HepG2 (cell line): ENCODE measurements around the gene RSF1. TPM values are rescaled to one million over a fixed set of nuclear protein-coding genes. Genes with fewer than 3 reads are reported as not detected.

ENCODE experiments used
- ATAC-seq: fragments of 200-7000 bp; cut with Tn5 transposase; 3 replicates; pipeline ENCODE4 v1.9.1; 2020; ENCODE audit warnings: mild to moderate bottlenecking, moderate library complexity
- BruUV-seq: library from RNA; stranded (reverse); fragments of 400-500 nt; replicated peaks from 2 replicates; lab custom pipeline; 2021; lab: Mats Ljungman, UMichigan
- CTCF ChIA-PET: fragments of 300-600 bp; formaldehyde crosslinking; extraction: SDS; loops from one replicate; lab custom pipeline; 2021; ENCODE audit warnings: low total read pairs, inconsistent platforms, low intra/inter-chr PET ratio; lab: Yijun Ruan, JAX
- POLR2A ChIA-PET: fragments of 350-600 bp; sonication (Branson Sonifier 250); formaldehyde crosslinking; loops from one replicate; lab custom pipeline; 2020; ENCODE audit warnings: antibody characterized with exemption, inconsistent platforms; lab: Yijun Ruan, JAX
- DNase-seq: peaks from one replicate; pipeline ENCODE4 v3.0.0-alpha.2; 2015; ENCODE audit warnings: low spot score
- FAIRE-seq: peaks from 3 replicates; lab custom pipeline; 2011; peaks lifted over from hg19 to GRCh38; lab: Jason Lieb, UNC
- H2AFZ ChIP-seq: one replicate; pipeline ENCODE4 v1.6.1; 2011; ENCODE audit warnings: low read length, inconsistent platforms
- H3K27ac ChIP-seq: fragments of 300-600 bp; 3 replicates; pipeline ENCODE4 v1.8.0; 2011; ENCODE audit warnings: mixed run types, mild to moderate bottlenecking, mixed read lengths, low read length, inconsistent platforms; ENCODE audit not compliant: insufficient read depth; ENCODE audit errors: extremely low read length
- H3K27me3 ChIP-seq, 2 experiments: fragments of 200-600 bp in 1 of 2; 2 replicates in 1 of 2; 3 replicates in 1 of 2; pipeline versions ENCODE4 v1.6.0 to v1.8.0; 2011; ENCODE audit warnings: low read length in 2 of 2, mild to moderate bottlenecking in 2 of 2, moderate library complexity in 2 of 2, inconsistent platforms in 1 of 2; ENCODE audit not compliant: insufficient read depth in 2 of 2, control insufficient read depth in 1 of 2
- H3K36me3 ChIP-seq, 2 experiments: fragments of 200-600 bp in 1 of 2; replicated peaks in 1 of 2; 2 replicates in 1 of 2; 3 replicates in 1 of 2; pipeline versions ENCODE4 v1.5.1 to v1.8.0; 2011; ENCODE audit warnings: low read length in 2 of 2, inconsistent platforms in 1 of 2; ENCODE audit not compliant: insufficient read depth in 2 of 2, control insufficient read depth in 1 of 2
- H3K4me1 ChIP-seq: 2 replicates; pipeline ENCODE4 v1.5.1; 2012; ENCODE audit warnings: low read length, inconsistent platforms; ENCODE audit not compliant: insufficient read depth
- H3K4me2 ChIP-seq: 2 replicates; pipeline ENCODE4 v1.6.0; 2011; ENCODE audit warnings: low read depth, low read length, inconsistent platforms
- H3K4me3 ChIP-seq, 3 experiments: fragments of 200-600 bp in 1 of 3; sonication (generic), shearing (Covaris generic) in 1 of 3; replicated peaks in 1 of 3; 2 replicates each; pipeline ENCODE4 v1.5.1; 2011 to 2016; ENCODE audit warnings: low read length in 3 of 3, inconsistent platforms in 2 of 3, low read depth in 2 of 3, mild to moderate bottlenecking in 2 of 3, control low read depth in 1 of 3, mixed read lengths in 1 of 3; ENCODE audit not compliant: insufficient read depth in 1 of 3
- H3K79me2 ChIP-seq: one replicate; pipeline ENCODE4 v1.6.1; 2011; ENCODE audit warnings: low read length, inconsistent platforms; ENCODE audit not compliant: insufficient read depth
- H3K9ac ChIP-seq: 2 replicates; pipeline ENCODE4 v1.6.0; 2011; ENCODE audit warnings: mild to moderate bottlenecking, low read depth, low read length, inconsistent platforms; ENCODE audit not compliant: insufficient read depth
- H3K9me3 ChIP-seq: 2 replicates; pipeline ENCODE4 v1.5.1; 2012; ENCODE audit warnings: mild to moderate bottlenecking, low read length
- H4K20me1 ChIP-seq: 2 replicates; pipeline ENCODE4 v1.6.0; 2011; ENCODE audit warnings: inconsistent platforms, mild to moderate bottlenecking, low read length, moderate library complexity; ENCODE audit not compliant: insufficient read depth
- AGO1 ChIP-seq: fragments of 200-400 bp; formaldehyde crosslinking; IDR thresholded peaks from 2 replicates; pipeline ENCODE4 v1.6.1; 2017; ENCODE audit warnings: mild to moderate bottlenecking, low read depth, low read length, moderate library complexity; ENCODE audit not compliant: poor library complexity, severe bottlenecking
- CC2D1A ChIP-seq: sonication (generic); formaldehyde crosslinking; IDR thresholded peaks from 2 replicates; pipeline ENCODE4 v1.8.1; 2023; ENCODE audit warnings: mild to moderate bottlenecking, missing genetic modification reagents
- ESRRA ChIP-seq: sonication (generic); formaldehyde crosslinking; IDR thresholded peaks from 2 replicates; pipeline ENCODE4 v1.5.1; 2020; ENCODE audit warnings: mild to moderate bottlenecking, low read depth, missing genetic modification reagents
- FOSL2 ChIP-seq: sonication (generic); formaldehyde crosslinking; IDR thresholded peaks from 2 replicates; pipeline ENCODE4 v1.4.0; 2020; ENCODE audit warnings: missing genetic modification reagents
- FOXP1 ChIP-seq, 2 experiments: fragments of 450-650 bp in 1 of 2; IDR thresholded peaks; 2 replicates each; pipeline ENCODE4 v1.6.1; 2017 to 2018; ENCODE audit warnings: antibody characterized with exemption in 1 of 2
- NR2F1 ChIP-seq, 2 experiments: fragments of 450-650 bp in 1 of 2; formaldehyde crosslinking in 1 of 2; IDR thresholded peaks; 2 replicates each; pipeline versions ENCODE4 v1.5.0 to v1.6.1; 2016 to 2020; ENCODE audit warnings: mild to moderate bottlenecking in 1 of 2, missing compliant biosample characterization in 1 of 2, missing genetic modification reagents in 1 of 2, moderate library complexity in 1 of 2
- ZNF431 ChIP-seq: sonication (generic); formaldehyde crosslinking; IDR thresholded peaks from 2 replicates; pipeline ENCODE4 v1.9.0; 2022; ENCODE audit warnings: missing genetic modification reagents, low read depth, mild to moderate bottlenecking, borderline replicate concordance
- ZNF446 ChIP-seq: sonication (generic); formaldehyde crosslinking; IDR thresholded peaks from 2 replicates; pipeline ENCODE4 v1.5.0; 2020; ENCODE audit warnings: mild to moderate bottlenecking, missing genetic modification reagents
- ZNF614 ChIP-seq: IDR thresholded peaks from 2 replicates; pipeline ENCODE4 v1.6.1; 2018; ENCODE audit warnings: missing biosample characterization, missing genetic modification reagents, inconsistent platforms, borderline replicate concordance
- WGBS: methylation state at CpG from one replicate; pipeline ENCODE4 v1.1.6; 2017; ENCODE audit warnings: low lambda C conversion rate; 5-methylcytosine and 5-hydroxymethylcytosine counted together
- in situ Hi-C: cut with HindIII; loops from 2 replicates; pipeline ENCODE4 v1.10.0; 2017; ENCODE audit warnings: low pct_unique_long_range_greater_than_20kb; ENCODE audit not compliant: extremely low pct_ligation_motif_present
- intact Hi-C: fragments of 100-400 bp; cut with micrococcal nuclease; formaldehyde crosslinking; loops from one replicate; pipeline ENCODE4 v1.10.0; 2022; ENCODE audit not compliant: unreplicated experiment
- polyA plus RNA-seq, 8 experiments: library from polyadenylated mRNA; depleted of rRNA in 3 of 8; stranded (reverse) in 7 of 8; unstranded in 1 of 8; fragments of >200 nt; fragmentation: Illumina TruSeq in 4 of 8; extraction: Trizol in 4 of 8; gene quantifications; 2 replicates each; pipeline versions ENCODE4 v1.2.1 to v1.2.3, GENCODE V29; 2011 to 2016; ENCODE audit warnings: low read depth in 4 of 8, missing spikeins in 1 of 8, mixed read lengths in 1 of 8; ENCODE audit not compliant: insufficient read depth in 1 of 8
- total RNA-seq, 5 experiments: library from RNA; depleted of rRNA; stranded (reverse); fragments of >200 nt; fragmentation: Illumina TruSeq; extraction: Trizol; gene quantifications; 2 replicates each; pipeline ENCODE4 v1.2.3, GENCODE V29; 2016; ENCODE audit warnings: low read depth in 1 of 5
- TF ChIP-seq, protein P1 (sequence below): sonication (generic); formaldehyde crosslinking; IDR thresholded peaks from 2 replicates; pipeline ENCODE4 v1.9.0; 2021; ENCODE audit warnings: mild to moderate bottlenecking, missing genetic modification reagents
- TF ChIP-seq, protein P2 (sequence below): IDR thresholded peaks from 2 replicates; pipeline ENCODE4 v1.6.1; 2016; ENCODE audit warnings: missing biosample characterization, missing genetic modification reagents, low read depth
- TF ChIP-seq, protein P3 (sequence below): sonication (generic); formaldehyde crosslinking; IDR thresholded peaks from 2 replicates; pipeline ENCODE4 v1.5.0; 2020; ENCODE audit warnings: missing genetic modification reagents

Gene RSF1
- total and polyA plus RNA-seq, 2 of the 13 experiments (the other 11 are each of a cell fraction or from before 2014, with no cell fraction given), result 15.5 to 33.1 TPM

DNA sequence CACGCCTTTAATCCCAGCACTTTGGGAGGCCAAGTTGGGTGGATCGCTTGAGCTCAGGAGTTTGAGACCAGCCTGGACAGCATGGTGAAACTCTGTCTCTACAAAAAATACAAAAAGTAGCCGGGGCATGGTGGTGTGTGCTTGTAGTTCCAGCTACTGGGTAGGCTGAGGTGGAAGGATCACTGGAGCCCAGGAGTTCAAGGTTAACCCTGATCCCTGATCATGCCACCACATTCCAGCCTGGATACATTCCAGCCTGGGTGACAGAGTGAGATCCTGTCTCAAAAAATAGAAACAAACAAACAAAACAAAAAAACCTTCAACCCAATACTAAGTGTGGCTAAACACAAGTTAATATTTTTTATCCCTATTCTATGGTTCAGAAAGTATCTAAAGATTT lies 116.5 kb downstream of the RSF1 start (continued):
- TF ChIP-seq ZNF431 (CRISPR knock-in tag), result no peak
- no peak for TF ChIP-seq ZNF446 (CRISPR knock-in tag)
- TF ChIP-seq, protein P1, sequence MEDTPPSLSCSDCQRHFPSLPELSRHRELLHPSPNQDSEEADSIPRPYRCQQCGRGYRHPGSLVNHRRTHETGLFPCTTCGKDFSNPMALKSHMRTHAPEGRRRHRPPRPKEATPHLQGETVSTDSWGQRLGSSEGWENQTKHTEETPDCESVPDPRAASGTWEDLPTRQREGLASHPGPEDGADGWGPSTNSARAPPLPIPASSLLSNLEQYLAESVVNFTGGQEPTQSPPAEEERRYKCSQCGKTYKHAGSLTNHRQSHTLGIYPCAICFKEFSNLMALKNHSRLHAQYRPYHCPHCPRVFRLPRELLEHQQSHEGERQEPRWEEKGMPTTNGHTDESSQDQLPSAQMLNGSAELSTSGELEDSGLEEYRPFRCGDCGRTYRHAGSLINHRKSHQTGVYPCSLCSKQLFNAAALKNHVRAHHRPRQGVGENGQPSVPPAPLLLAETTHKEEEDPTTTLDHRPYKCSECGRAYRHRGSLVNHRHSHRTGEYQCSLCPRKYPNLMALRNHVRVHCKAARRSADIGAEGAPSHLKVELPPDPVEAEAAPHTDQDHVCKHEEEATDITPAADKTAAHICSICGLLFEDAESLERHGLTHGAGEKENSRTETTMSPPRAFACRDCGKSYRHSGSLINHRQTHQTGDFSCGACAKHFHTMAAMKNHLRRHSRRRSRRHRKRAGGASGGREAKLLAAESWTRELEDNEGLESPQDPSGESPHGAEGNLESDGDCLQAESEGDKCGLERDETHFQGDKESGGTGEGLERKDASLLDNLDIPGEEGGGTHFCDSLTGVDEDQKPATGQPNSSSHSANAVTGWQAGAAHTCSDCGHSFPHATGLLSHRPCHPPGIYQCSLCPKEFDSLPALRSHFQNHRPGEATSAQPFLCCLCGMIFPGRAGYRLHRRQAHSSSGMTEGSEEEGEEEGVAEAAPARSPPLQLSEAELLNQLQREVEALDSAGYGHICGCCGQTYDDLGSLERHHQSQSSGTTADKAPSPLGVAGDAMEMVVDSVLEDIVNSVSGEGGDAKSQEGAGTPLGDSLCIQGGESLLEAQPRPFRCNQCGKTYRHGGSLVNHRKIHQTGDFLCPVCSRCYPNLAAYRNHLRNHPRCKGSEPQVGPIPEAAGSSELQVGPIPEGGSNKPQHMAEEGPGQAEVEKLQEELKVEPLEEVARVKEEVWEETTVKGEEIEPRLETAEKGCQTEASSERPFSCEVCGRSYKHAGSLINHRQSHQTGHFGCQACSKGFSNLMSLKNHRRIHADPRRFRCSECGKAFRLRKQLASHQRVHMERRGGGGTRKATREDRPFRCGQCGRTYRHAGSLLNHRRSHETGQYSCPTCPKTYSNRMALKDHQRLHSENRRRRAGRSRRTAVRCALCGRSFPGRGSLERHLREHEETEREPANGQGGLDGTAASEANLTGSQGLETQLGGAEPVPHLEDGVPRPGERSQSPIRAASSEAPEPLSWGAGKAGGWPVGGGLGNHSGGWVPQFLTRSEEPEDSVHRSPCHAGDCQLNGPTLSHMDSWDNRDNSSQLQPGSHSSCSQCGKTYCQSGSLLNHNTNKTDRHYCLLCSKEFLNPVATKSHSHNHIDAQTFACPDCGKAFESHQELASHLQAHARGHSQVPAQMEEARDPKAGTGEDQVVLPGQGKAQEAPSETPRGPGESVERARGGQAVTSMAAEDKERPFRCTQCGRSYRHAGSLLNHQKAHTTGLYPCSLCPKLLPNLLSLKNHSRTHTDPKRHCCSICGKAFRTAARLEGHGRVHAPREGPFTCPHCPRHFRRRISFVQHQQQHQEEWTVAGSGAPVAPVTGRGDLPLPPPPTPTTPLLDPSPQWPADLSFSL (CRISPR knock-in tag), result no peak
- 0 out of 2 replicates have a peak, but pooled peaks have one; percentile 40 for TF ChIP-seq ZNF614 (CRISPR knock-in tag)
- TF ChIP-seq AGO1, result no peak
- peak in 1 of 2 experiments; percentile 61; a peak in 1 of 4 replicates for TF ChIP-seq NR2F1 (CRISPR knock-in tag; IDR thresholded peaks at IDR 0.05)

DNA sequence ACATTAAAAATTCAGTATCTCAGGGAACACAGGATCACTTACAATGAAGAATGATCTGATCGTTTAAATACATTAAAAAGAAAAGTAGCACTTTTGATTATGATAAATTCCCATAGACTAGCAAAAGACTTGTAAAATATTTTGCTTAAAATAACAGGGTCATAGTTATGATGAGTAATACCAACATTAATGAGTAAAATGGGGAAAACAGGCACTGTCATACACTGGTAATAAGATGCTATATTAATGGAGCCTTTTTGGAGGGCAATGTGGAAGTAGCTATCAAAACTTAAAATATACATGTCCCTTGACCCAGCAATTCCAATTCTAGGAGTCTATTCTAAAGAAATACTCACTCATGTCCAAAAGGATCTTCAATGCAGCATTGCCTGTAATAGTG lies 121.1 kb downstream of the RSF1 start:
- H3K27me3 ChIP-seq, result no peaks in the 10 kb centered on the region
- TF ChIP-seq, protein P2, sequence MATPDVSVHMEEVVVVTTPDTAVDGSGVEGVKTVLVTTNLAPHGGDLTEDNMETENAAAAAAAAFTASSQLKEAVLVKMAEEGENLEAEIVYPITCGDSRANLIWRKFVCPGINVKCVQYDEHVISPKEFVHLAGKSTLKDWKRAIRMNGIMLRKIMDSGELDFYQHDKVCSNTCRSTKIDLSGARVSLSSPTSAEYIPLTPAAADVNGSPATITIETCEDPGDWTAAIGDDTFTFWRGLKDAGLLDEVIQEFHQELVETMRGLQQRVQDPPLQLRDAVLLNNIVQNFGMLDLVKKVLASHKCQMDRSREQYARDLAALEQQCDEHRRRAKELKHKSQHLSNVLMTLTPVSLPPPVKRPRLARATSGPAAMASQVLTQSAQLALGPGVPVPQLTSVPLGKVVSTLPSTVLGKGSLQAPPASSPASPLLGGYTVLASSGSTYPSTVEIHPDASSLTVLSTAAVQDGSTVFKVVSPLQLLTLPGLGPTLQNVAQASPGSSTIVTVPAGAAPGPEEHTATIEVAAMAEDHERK (CRISPR knock-in tag), result no peak
- no peak for TF ChIP-seq CC2D1A
- no peak for TF ChIP-seq FOXP1 (IDR thresholded peaks at IDR 0.05)
- no peak for TF ChIP-seq FOXP1 (CRISPR knock-in tag; IDR thresholded peaks at IDR 0.05)
- no peak for TF ChIP-seq FOSL2 (CRISPR knock-in tag)
- TF ChIP-seq ESRRA (CRISPR knock-in tag), result no peak
- TF ChIP-seq, protein P3, sequence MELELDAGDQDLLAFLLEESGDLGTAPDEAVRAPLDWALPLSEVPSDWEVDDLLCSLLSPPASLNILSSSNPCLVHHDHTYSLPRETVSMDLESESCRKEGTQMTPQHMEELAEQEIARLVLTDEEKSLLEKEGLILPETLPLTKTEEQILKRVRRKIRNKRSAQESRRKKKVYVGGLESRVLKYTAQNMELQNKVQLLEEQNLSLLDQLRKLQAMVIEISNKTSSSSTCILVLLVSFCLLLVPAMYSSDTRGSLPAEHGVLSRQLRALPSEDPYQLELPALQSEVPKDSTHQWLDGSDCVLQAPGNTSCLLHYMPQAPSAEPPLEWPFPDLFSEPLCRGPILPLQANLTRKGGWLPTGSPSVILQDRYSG (CRISPR knock-in tag), result no peak

More for the DNA sequence above, 121.1 kb downstream of the RSF1 start:
- BruUV-seq, result no TSS peak
- Histone ChIP-seq H3K9me3 (no peaks in the 10 kb centered on the region), H3K79me2 (no peaks in the 10 kb centered on the region), H4K20me1 (no peaks in the 10 kb centered on the region), H3K4me1 (peaks cover 12% of the 10 kb centered on the region), H3K9ac (no peak overlapping the region), H2AFZ (no peak overlapping the region), H3K36me3 (peaks cover 5 to 32% of the 10 kb centered on the region in 2 experiments), H3K4me3 (no peak overlapping the region), H3K4me2 (no peak overlapping the region), H3K27ac (no peak overlapping the region)
- FAIRE-seq, result no peak
- intact Hi-C loops (no loop called here), in situ Hi-C loops (no loop called here)
- ATAC-seq, result no peak
- POLR2A ChIA-PET, result no interaction called here
- CTCF ChIA-PET, result no interaction called here
- DNase-seq, result no peak
- 100% methylated on average over 1 of the region's 1 CpG for WGBS
